OCI-LY7 (cell line): ENCODE data around the gene ANTKMT. TPM values are rescaled to one million over a fixed set of nuclear protein-coding genes. Genes with fewer than 3 reads are reported as not detected.

ENCODE experiments used
- BruUV-seq: library from RNA; stranded (reverse); fragments of 400-500 nt; replicated peaks from 2 replicates; lab custom pipeline; 2021; lab: Mats Ljungman, UMichigan
- CTCF ChIA-PET: fragments of 300-600 bp; sonication (Branson Sonifier 250); formaldehyde crosslinking; loops from one replicate; lab custom pipeline; 2022; ENCODE audit warnings: antibody characterized with exemption; ENCODE audit not compliant: unreplicated experiment; lab: Charles Lee
- POLR2A ChIA-PET: fragments of 300-600 bp; sonication (Branson Sonifier 250); formaldehyde crosslinking; loops from one replicate; lab custom pipeline; 2022; ENCODE audit warnings: antibody characterized with exemption; lab: Charles Lee
- DNase-seq: peaks from one replicate; pipeline ENCODE4 v3.0.0-alpha.2; 2015; ENCODE audit warnings: low spot score
- H2AFZ ChIP-seq: fragments of 200-600 bp; sonication (generic), shearing (Covaris generic); 2 replicates; pipeline ENCODE4 v1.6.1; 2014; ENCODE audit warnings: mild to moderate bottlenecking, antibody characterized with exemption, low read length, moderate library complexity
- H3K27ac ChIP-seq: fragments of 200-600 bp; sonication (generic); 2 replicates; pipeline ENCODE4 v1.5.1; 2014; ENCODE audit warnings: mixed run types, low read depth, mild to moderate bottlenecking, moderate library complexity, low read length, inconsistent platforms; ENCODE audit not compliant: poor library complexity, severe bottlenecking
- H3K36me3 ChIP-seq: fragments of 200-600 bp; sonication (generic); 2 replicates; pipeline ENCODE4 v1.6.1; 2014; ENCODE audit warnings: mild to moderate bottlenecking, antibody characterized with exemption, low read length, moderate library complexity, mixed read lengths; ENCODE audit not compliant: insufficient read depth
- H3K4me1 ChIP-seq: fragments of 200-600 bp; sonication (generic); 2 replicates; pipeline ENCODE4 v1.5.1; 2014; ENCODE audit warnings: mild to moderate bottlenecking, low read length; ENCODE audit not compliant: insufficient read depth, poor library complexity, severe bottlenecking
- H3K4me2 ChIP-seq: fragments of 200-600 bp; sonication (generic); 2 replicates; pipeline ENCODE4 v1.6.1; 2014; ENCODE audit warnings: mild to moderate bottlenecking, low read length
- H3K4me3 ChIP-seq: fragments of 200-600 bp; sonication (generic); 2 replicates; pipeline ENCODE4 v1.5.1; 2014; ENCODE audit warnings: mild to moderate bottlenecking, low read depth, low read length; ENCODE audit not compliant: poor library complexity, severe bottlenecking
- H3K79me2 ChIP-seq: fragments of 200-600 bp; sonication (generic); 2 replicates; pipeline ENCODE4 v1.6.1; 2016; ENCODE audit warnings: low read depth, mild to moderate bottlenecking, low read length, moderate library complexity, mixed read lengths; ENCODE audit not compliant: insufficient read depth
- H3K9me2 ChIP-seq: fragments of 200-600 bp; sonication (generic); 2 replicates; pipeline ENCODE4 v1.6.1; 2016; ENCODE audit warnings: mild to moderate bottlenecking, low read length, mixed read lengths; ENCODE audit not compliant: insufficient read depth
- H3K9me3 ChIP-seq: fragments of 200-600 bp; sonication (generic); 2 replicates; pipeline ENCODE4 v1.6.1; 2014; ENCODE audit warnings: mild to moderate bottlenecking, mixed run types, low read length, mixed read lengths
- H4K20me1 ChIP-seq: fragments of 200-600 bp; sonication (generic); 2 replicates; pipeline ENCODE4 v1.6.1; 2014; ENCODE audit warnings: mild to moderate bottlenecking, antibody characterized with exemption, low read length, moderate library complexity, mixed read lengths; ENCODE audit not compliant: insufficient read depth
- CTCF ChIP-seq: fragments of 200-600 bp; sonication (generic); conservative IDR thresholded peaks from 2 replicates; pipeline ENCODE4 v1.5.1; 2014; ENCODE audit warnings: mild to moderate bottlenecking, antibody characterized with exemption, low read length, moderate library complexity, mixed read lengths
- EZH2phosphoT487 ChIP-seq: fragments of 200-600 bp; sonication (generic); IDR thresholded peaks from 2 replicates; pipeline ENCODE4 v1.6.1; 2018; ENCODE audit warnings: low read depth, borderline replicate concordance, mild to moderate bottlenecking, mixed run types, antibody characterized with exemption, low read length, moderate library complexity, mixed read lengths
- intact Hi-C: fragments of 100-400 bp; cut with micrococcal nuclease; formaldehyde crosslinking; loops from one replicate; pipeline ENCODE4 v1.10.0; 2022; ENCODE audit not compliant: unreplicated experiment
- total RNA-seq, 2 experiments: library from RNA; depleted of rRNA in 1 of 2; stranded (reverse); fragments of >200 nt in 1 of 2; shearing (Covaris generic) in 1 of 2; gene quantifications; 2 replicates each; pipeline ENCODE4 v1.2.3, GENCODE V29; 2014 to 2022

Gene ANTKMT
- total RNA-seq, 2 experiments from 2014 or later = 46.5 to 51.3 TPM

DNA sequence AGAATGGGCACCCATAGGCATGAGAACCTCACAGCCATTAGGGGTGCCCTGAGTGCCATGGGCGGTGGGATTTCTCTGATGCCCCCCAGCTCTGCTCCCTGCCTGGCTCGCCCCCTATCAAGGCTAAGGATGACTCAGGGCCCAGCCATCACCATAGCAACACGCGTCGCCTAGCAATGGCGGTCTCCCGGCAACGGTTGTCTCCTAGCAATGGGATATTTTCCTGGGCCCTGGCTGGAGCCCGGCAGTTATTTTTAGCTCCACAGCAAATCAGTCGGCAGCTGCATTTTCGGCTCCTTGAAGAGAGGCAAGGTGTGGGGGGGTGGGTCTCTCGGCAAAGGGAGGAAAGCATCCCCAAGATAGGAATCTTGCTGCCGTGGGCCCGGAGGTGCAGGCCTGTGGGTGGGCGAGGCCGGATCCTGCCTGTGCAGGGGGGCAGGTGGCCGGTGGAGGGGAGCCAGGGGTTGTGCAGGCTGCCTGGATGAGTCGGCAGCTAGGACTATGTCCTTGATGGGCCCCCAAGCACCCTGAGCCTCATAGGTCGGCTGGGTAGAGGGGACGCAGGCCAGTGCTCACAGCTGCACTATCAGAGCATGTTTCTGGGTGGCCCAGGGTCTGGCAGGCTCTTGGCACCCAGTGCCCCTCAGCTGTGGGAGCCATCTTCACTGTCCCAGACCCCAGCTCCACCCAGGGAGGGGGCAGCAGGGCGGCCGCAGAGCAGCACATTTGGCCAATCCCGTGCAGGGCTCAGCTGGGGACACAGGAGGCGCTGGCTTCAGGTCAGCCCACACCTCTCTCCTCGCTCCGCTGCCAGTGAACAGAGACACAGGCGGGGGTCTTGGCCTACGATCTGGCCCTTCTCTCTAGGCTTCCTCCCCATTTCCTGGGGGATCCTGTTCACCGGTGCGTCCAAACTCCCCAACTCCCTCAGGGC is 11.1 kb upstream of the ANTKMT start:
- ChIA-PET CTCF (no interaction called here), POLR2A (no interaction called here)
- Histone ChIP-seq H3K4me3 (no peak overlapping the region), H3K27ac (no peak overlapping the region), H3K9me3 (no peaks in the 10 kb centered on the region), H3K9me2 (no peaks in the 10 kb centered on the region), H3K36me3 (no peaks in the 10 kb centered on the region), H4K20me1 (no peaks in the 10 kb centered on the region), H3K4me1 (peaks cover 8% of the 10 kb centered on the region), H3K4me2 (no peak overlapping the region), H2AFZ (no peak overlapping the region), H3K79me2 (no peaks in the 10 kb centered on the region)
- TF ChIP-seq CTCF (no peak), EZH2phosphoT487 (no peak)
- no TSS peak for BruUV-seq
- DNase-seq = no peak
- intact Hi-C loops = no loop called here

- no peak overlapping the region for H2AFZ ChIP-seq
- no peaks in the 10 kb centered on the region for H3K9me3 ChIP-seq
- no peaks in the 10 kb centered on the region for H3K79me2 ChIP-seq
- no peak for DNase-seq
- H3K27ac ChIP-seq = no peak overlapping the region
- H4K20me1 ChIP-seq = no peaks in the 10 kb centered on the region
- CTCF ChIA-PET = no interaction called here
- H3K4me2 ChIP-seq = no peak overlapping the region
- H3K4me3 ChIP-seq = no peak overlapping the region
- TF ChIP-seq CTCF (no peak), EZH2phosphoT487 (no peak)
- no peaks in the 10 kb centered on the region for H3K36me3 ChIP-seq
- peaks cover 8% of the 10 kb centered on the region for H3K4me1 ChIP-seq
- no peaks in the 10 kb centered on the region for H3K9me2 ChIP-seq
- no TSS peak for BruUV-seq
- POLR2A ChIA-PET = no interaction called here
- intact Hi-C loops = loop anchor here (1.0 kb wide), 1 partner anchor 75 kb away; no protein-coding TSS in a partner anchor
Observed at GRCh38 chr16:710500-711075, 10.4 kb upstream of the ANTKMT start.
